GM12878 (cell line): ENCODE measurements around the gene ZCCHC24. TPM values are rescaled to one million over a fixed set of nuclear protein-coding genes. Genes with fewer than 3 reads are reported as not detected.

Experiments
- ATAC-seq: fragments of 200-7000 bp; cut with Tn5 transposase; 3 replicates; pipeline ENCODE4 v1.9.1; 2020; ENCODE audit warnings: mild to moderate bottlenecking, moderate library complexity
- BruUV-seq: library from RNA; stranded (reverse); fragments of 400-500 nt; replicated peaks from 2 replicates; lab custom pipeline; 2021; lab: Mats Ljungman, UMichigan
- CTCF ChIA-PET: fragments of 300-600 bp; sonication (Branson Sonifier 250); formaldehyde crosslinking; extraction: SDS; loops from one replicate; lab custom pipeline; 2021; ENCODE audit warnings: inconsistent platforms; lab: Yijun Ruan, JAX
- POLR2A ChIA-PET: fragments of 350-600 bp; formaldehyde crosslinking; extraction: SDS; loops from one replicate; lab custom pipeline; 2021; ENCODE audit warnings: inconsistent platforms; lab: Charles Lee
- RAD21 ChIA-PET: fragments of 300-600 bp; sonication (Branson Sonifier 250); formaldehyde crosslinking; loops from one replicate; lab custom pipeline; 2023; ENCODE audit warnings: antibody characterized with exemption; ENCODE audit not compliant: unreplicated experiment; lab: Charles Lee
- SMC1A ChIA-PET: fragments of 300-600 bp; sonication (Branson Sonifier 250); formaldehyde crosslinking; loops from one replicate; lab custom pipeline; 2023; ENCODE audit not compliant: unreplicated experiment, uncharacterized antibody; lab: Charles Lee
- DNase-seq: peaks from one replicate; pipeline ENCODE4 v3.0.0-alpha.2; 2011; ENCODE audit warnings: low read depth, low spot score
- FAIRE-seq: peaks from 3 replicates; lab custom pipeline; 2011; peaks lifted over from hg19 to GRCh38; lab: Jason Lieb, UNC
- H2AFZ ChIP-seq: 2 replicates; pipeline ENCODE4 v1.6.0; 2011; ENCODE audit warnings: low read depth, low read length, control low read depth; ENCODE audit not compliant: control insufficient read depth
- H3K27ac ChIP-seq: 2 replicates; pipeline ENCODE4 v1.5.1; 2011; ENCODE audit warnings: control low read depth; ENCODE audit not compliant: control insufficient read depth, insufficient read depth
- H3K27me3 ChIP-seq, 2 experiments: replicated peaks in 1 of 2; 2 replicates each; pipeline versions ENCODE4 v1.6.0 to v1.6.1; 2011; ENCODE audit warnings: low read length in 1 of 2; ENCODE audit not compliant: control insufficient read depth in 2 of 2, insufficient read depth in 2 of 2
- H3K36me3 ChIP-seq, 2 experiments: 2 replicates each; pipeline ENCODE4 v1.5.1; 2011; ENCODE audit warnings: low read length in 1 of 2; ENCODE audit not compliant: control insufficient read depth in 2 of 2, insufficient read depth in 2 of 2
- H3K4me1 ChIP-seq: 2 replicates; pipeline ENCODE4 v1.6.1; 2011; ENCODE audit warnings: mild to moderate bottlenecking, low read length, moderate library complexity, mixed read lengths; ENCODE audit not compliant: control insufficient read depth, insufficient read depth
- H3K4me2 ChIP-seq: 2 replicates; pipeline ENCODE4 v1.6.0; 2011; ENCODE audit warnings: control low read depth; ENCODE audit not compliant: control insufficient read depth, insufficient read depth
- H3K4me3 ChIP-seq: fragments of 200-600 bp; sonication (generic); 2 replicates; pipeline ENCODE4 v1.5.1; 2016
- H3K79me2 ChIP-seq: 2 replicates; pipeline ENCODE4 v1.6.0; 2011; ENCODE audit warnings: low read length; ENCODE audit not compliant: control insufficient read depth, insufficient read depth
- H3K9ac ChIP-seq: 2 replicates; pipeline ENCODE4 v1.8.0; 2011; ENCODE audit warnings: low read length, control low read depth, mixed read lengths; ENCODE audit not compliant: control insufficient read depth, insufficient read depth
- H3K9me3 ChIP-seq: replicated peaks from 3 replicates; pipeline ENCODE4 v1.5.1; 2011; ENCODE audit warnings: mild to moderate bottlenecking, low read length; ENCODE audit not compliant: control insufficient read depth, insufficient read depth
- H4K20me1 ChIP-seq: 2 replicates; pipeline ENCODE4 v1.6.0; 2011; ENCODE audit not compliant: control insufficient read depth, insufficient read depth
- BMI1 ChIP-seq: fragments of 450-650 bp; IDR thresholded peaks from 2 replicates; pipeline ENCODE4 v1.6.1; 2016; ENCODE audit warnings: mild to moderate bottlenecking, moderate library complexity, borderline replicate concordance
- HCFC1 ChIP-seq: fragments of 150-350 bp; IDR thresholded peaks from 2 replicates; pipeline ENCODE4 v1.6.1; 2014; ENCODE audit warnings: low read length
- IKZF1 ChIP-seq: fragments of 450-650 bp; conservative IDR thresholded peaks from 2 replicates; pipeline ENCODE4 v1.6.1; 2017; ENCODE audit warnings: antibody characterized with exemption, mild to moderate bottlenecking
- JUNB ChIP-seq: IDR thresholded peaks from 2 replicates; pipeline ENCODE4 v1.6.1; 2016; ENCODE audit warnings: antibody characterized with exemption, mild to moderate bottlenecking
- MEF2A ChIP-seq: IDR thresholded peaks from 2 replicates; pipeline ENCODE4 v1.6.1; 2011; ENCODE audit warnings: low read depth, mild to moderate bottlenecking, low read length, moderate library complexity; ENCODE audit not compliant: insufficient read depth
- MEF2B ChIP-seq: fragments of 450-650 bp; IDR thresholded peaks from 2 replicates; pipeline ENCODE4 v1.6.1; 2018; ENCODE audit warnings: mild to moderate bottlenecking, moderate library complexity; ENCODE audit not compliant: partially characterized antibody, poor library complexity, severe bottlenecking
- MXI1 ChIP-seq: fragments of 150-350 bp; IDR thresholded peaks from 2 replicates; pipeline ENCODE4 v1.6.1; 2011; ENCODE audit warnings: low read depth, mild to moderate bottlenecking, inconsistent platforms, low read length, improper control_type of control experiment
- MYC ChIP-seq: IDR thresholded peaks from 2 replicates; pipeline ENCODE4 v1.6.1; 2011; ENCODE audit warnings: mild to moderate bottlenecking, low read length, moderate library complexity, inconsistent platforms; ENCODE audit not compliant: insufficient read depth, insufficient replicate concordance, insufficient read length, severe bottlenecking
- NR2C1 ChIP-seq: fragments of 450-650 bp; IDR thresholded peaks from 2 replicates; pipeline ENCODE4 v1.6.1; 2017; ENCODE audit warnings: antibody characterized with exemption, mild to moderate bottlenecking, moderate library complexity
- RCOR1 ChIP-seq: conservative IDR thresholded peaks from 2 replicates; pipeline ENCODE4 v1.6.1; 2012; ENCODE audit warnings: low read depth, low read length, improper control_type of control experiment
- SIN3A ChIP-seq: IDR thresholded peaks from 2 replicates; pipeline ENCODE4 v1.6.1; 2012; ENCODE audit warnings: low read depth, low read length, improper control_type of control experiment
- SIX5 ChIP-seq: IDR thresholded peaks from 2 replicates; pipeline ENCODE4 v1.6.1; 2011; ENCODE audit warnings: mild to moderate bottlenecking, low read depth, low read length, moderate library complexity; ENCODE audit not compliant: severe bottlenecking
- SUPT20H ChIP-seq: IDR thresholded peaks from 2 replicates; pipeline ENCODE4 v1.6.1; 2011; ENCODE audit warnings: low read depth, mild to moderate bottlenecking, low read length, moderate library complexity, borderline replicate concordance; ENCODE audit not compliant: control insufficient read depth
- SUZ12 ChIP-seq: fragments of 200-600 bp; sonication (generic); IDR thresholded peaks from one replicate; pipeline ENCODE4 v1.6.1; 2018; ENCODE audit warnings: antibody characterized with exemption, mild to moderate bottlenecking; ENCODE audit not compliant: unreplicated experiment
- YBX1 ChIP-seq: fragments of 450-650 bp; IDR thresholded peaks from 2 replicates; pipeline ENCODE4 v1.6.1; 2016; ENCODE audit warnings: antibody characterized with exemption
- WGBS: methylation state at CpG from one replicate; pipeline ENCODE4 v1.1.6; 2016; ENCODE audit warnings: low lambda C conversion rate; ENCODE audit not compliant: insufficient replicate concordance, insufficient coverage; ENCODE audit errors: missing lambda C conversion rate; 5-methylcytosine and 5-hydroxymethylcytosine counted together
- in situ Hi-C: fragments of 300-500 bp; cut with MboI; formaldehyde crosslinking; loops from 9 replicates; pipeline ENCODE4 v1.14.3; 2018; ENCODE audit warnings: mixed read lengths
- intact Hi-C: fragments of 100-400 bp; cut with micrococcal nuclease; formaldehyde crosslinking; loops from one replicate; pipeline ENCODE4 v1.14.2; 2022; ENCODE audit not compliant: unreplicated experiment
- polyA plus RNA-seq, 11 experiments: library from polyadenylated mRNA; depleted of rRNA in 4 of 11; unstranded in 6 of 11; stranded (reverse) in 5 of 11; fragments of >200 nt; fragmentation: Nextera tagmentation in 4 of 11; fragmentation: Illumina TruSeq in 1 of 11; extraction: Ambion mirVana in 4 of 11; extraction: Trizol in 1 of 11; gene quantifications; 1 replicate in 1 of 11; 2 replicates in 10 of 11; pipeline versions ENCODE4 v1.2.1 to v1.2.3, GENCODE V29; 2011 to 2016; ENCODE audit warnings: inconsistent platforms in 2 of 11, missing spikeins in 2 of 11, low read depth in 1 of 11
- total RNA-seq, 4 experiments: library from RNA; depleted of rRNA in 3 of 4; stranded (reverse); fragments of >200 nt in 3 of 4; fragmentation: Illumina TruSeq in 1 of 4; extraction: Trizol in 1 of 4; gene quantifications; 2 replicates each; pipeline versions ENCODE4 v1.2.1 to v1.2.3, GENCODE V29; 2013 to 2021
- TF ChIP-seq, protein P1 (sequence below): IDR thresholded peaks from 2 replicates; pipeline ENCODE4 v1.6.1; 2012; ENCODE audit warnings: mild to moderate bottlenecking, low read depth, low read length
- TF ChIP-seq, protein P2 (sequence below): fragments of 450-650 bp; IDR thresholded peaks from 2 replicates; pipeline ENCODE4 v1.6.1; 2016; ENCODE audit warnings: mild to moderate bottlenecking, moderate library complexity, borderline replicate concordance
- TF ChIP-seq, protein P3 (sequence below): IDR thresholded peaks from 2 replicates; pipeline ENCODE4 v1.6.1; 2012; ENCODE audit warnings: low read depth, low read length, improper control_type of control experiment

ZCCHC24 gene
- total and polyA plus RNA-seq, 10 of the 15 experiments (the other 5 are each of a cell fraction or from before 2014, with no cell fraction given): 0.02 to 0.62 (median 0.04) TPM; not detected in 4

DNA sequence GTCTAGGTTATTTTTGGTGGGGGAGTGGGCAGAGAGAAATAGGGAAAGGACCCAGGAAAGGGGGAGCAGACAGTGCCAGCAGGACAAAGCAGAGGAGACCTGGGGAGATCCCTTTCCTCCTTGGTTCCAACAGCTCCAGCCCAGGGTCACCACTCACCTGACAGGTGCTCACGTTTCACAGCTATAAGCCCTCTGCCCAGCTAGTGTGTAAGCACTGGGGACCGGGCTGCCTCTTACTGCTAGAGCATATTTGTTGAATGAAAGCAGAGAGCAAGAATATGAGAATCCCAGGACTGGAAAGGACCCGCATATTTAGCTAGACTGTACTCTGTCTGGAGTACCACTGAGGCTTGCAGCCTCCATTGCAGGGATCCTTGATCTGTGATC, 6.7 kb downstream of the ZCCHC24 start:
- no peak for FAIRE-seq
- BruUV-seq: no TSS peak

More for the DNA sequence above, 6.7 kb downstream of the ZCCHC24 start:
- no peaks in the 10 kb centered on the region for H3K9me3 ChIP-seq
- peaks cover 8% of the 10 kb centered on the region for H3K4me1 ChIP-seq
- ChIA-PET RAD21 (no interaction called here), POLR2A (no interaction called here), SMC1A (no interaction called here), CTCF (no interaction called here)
- 13% methylated on average over 3 of the region's 3 CpGs for WGBS
- no peaks in the 10 kb centered on the region for H3K79me2 ChIP-seq
- DNase-seq: no peak
- no peak overlapping the region for H2AFZ ChIP-seq
- no peak overlapping the region for H3K27ac ChIP-seq
- H3K36me3 ChIP-seq: no peaks in the 10 kb centered on the region
- TF ChIP-seq YBX1 (no peak), SUZ12 (no peak), IKZF1 (no peak), MYC (no peak), BMI1 (no peak), JUNB (no peak), HCFC1 (no peak), MEF2B (no peak), NR2C1 (no peak), RCOR1 (no peak), MXI1 (no peak), SIX5 (no peak), SIN3A (no peak), SUPT20H (no peak), MEF2A (no peak)
- TF ChIP-seq, protein P1, sequence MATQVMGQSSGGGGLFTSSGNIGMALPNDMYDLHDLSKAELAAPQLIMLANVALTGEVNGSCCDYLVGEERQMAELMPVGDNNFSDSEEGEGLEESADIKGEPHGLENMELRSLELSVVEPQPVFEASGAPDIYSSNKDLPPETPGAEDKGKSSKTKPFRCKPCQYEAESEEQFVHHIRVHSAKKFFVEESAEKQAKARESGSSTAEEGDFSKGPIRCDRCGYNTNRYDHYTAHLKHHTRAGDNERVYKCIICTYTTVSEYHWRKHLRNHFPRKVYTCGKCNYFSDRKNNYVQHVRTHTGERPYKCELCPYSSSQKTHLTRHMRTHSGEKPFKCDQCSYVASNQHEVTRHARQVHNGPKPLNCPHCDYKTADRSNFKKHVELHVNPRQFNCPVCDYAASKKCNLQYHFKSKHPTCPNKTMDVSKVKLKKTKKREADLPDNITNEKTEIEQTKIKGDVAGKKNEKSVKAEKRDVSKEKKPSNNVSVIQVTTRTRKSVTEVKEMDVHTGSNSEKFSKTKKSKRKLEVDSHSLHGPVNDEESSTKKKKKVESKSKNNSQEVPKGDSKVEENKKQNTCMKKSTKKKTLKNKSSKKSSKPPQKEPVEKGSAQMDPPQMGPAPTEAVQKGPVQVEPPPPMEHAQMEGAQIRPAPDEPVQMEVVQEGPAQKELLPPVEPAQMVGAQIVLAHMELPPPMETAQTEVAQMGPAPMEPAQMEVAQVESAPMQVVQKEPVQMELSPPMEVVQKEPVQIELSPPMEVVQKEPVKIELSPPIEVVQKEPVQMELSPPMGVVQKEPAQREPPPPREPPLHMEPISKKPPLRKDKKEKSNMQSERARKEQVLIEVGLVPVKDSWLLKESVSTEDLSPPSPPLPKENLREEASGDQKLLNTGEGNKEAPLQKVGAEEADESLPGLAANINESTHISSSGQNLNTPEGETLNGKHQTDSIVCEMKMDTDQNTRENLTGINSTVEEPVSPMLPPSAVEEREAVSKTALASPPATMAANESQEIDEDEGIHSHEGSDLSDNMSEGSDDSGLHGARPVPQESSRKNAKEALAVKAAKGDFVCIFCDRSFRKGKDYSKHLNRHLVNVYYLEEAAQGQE: no peak
- TF ChIP-seq, protein P2, sequence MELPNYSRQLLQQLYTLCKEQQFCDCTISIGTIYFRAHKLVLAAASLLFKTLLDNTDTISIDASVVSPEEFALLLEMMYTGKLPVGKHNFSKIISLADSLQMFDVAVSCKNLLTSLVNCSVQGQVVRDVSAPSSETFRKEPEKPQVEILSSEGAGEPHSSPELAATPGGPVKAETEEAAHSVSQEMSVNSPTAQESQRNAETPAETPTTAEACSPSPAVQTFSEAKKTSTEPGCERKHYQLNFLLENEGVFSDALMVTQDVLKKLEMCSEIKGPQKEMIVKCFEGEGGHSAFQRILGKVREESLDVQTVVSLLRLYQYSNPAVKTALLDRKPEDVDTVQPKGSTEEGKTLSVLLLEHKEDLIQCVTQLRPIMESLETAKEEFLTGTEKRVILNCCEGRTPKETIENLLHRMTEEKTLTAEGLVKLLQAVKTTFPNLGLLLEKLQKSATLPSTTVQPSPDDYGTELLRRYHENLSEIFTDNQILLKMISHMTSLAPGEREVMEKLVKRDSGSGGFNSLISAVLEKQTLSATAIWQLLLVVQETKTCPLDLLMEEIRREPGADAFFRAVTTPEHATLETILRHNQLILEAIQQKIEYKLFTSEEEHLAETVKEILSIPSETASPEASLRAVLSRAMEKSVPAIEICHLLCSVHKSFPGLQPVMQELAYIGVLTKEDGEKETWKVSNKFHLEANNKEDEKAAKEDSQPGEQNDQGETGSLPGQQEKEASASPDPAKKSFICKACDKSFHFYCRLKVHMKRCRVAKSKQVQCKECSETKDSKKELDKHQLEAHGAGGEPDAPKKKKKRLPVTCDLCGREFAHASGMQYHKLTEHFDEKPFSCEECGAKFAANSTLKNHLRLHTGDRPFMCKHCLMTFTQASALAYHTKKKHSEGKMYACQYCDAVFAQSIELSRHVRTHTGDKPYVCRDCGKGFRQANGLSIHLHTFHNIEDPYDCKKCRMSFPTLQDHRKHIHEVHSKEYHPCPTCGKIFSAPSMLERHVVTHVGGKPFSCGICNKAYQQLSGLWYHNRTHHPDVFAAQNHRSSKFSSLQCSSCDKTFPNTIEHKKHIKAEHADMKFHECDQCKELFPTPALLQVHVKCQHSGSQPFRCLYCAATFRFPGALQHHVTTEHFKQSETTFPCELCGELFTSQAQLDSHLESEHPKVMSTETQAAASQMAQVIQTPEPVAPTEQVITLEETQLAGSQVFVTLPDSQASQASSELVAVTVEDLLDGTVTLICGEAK: no peak
- TF ChIP-seq, protein P3, sequence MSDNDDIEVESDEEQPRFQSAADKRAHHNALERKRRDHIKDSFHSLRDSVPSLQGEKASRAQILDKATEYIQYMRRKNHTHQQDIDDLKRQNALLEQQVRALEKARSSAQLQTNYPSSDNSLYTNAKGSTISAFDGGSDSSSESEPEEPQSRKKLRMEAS: no peak
- intact Hi-C loops: no loop called here
- in situ Hi-C loops: no loop called here
- H3K27me3 ChIP-seq: peaks cover 0 to 2% of the 10 kb centered on the region in 2 experiments; a peak in 2 of 4 replicates
- H3K9ac ChIP-seq: no peak overlapping the region
- ATAC-seq: no peak
- H3K4me3 ChIP-seq: no peak overlapping the region
- no peaks in the 10 kb centered on the region for H4K20me1 ChIP-seq
- no peak overlapping the region for H3K4me2 ChIP-seq
